Stimulated activated CD4-positive, alpha-beta T cell treated with anti-CD3 and anti-CD28 coated beads, TNF-alpha, amount 100 ng/mL, for 48 hours (primary cell): ENCODE results near the gene SYNDIG1.

Source experiments
- DNase-seq, 3 donors: peaks; one replicate each; pipeline ENCODE4 v3.0.0-alpha.2; 2020; ENCODE audit warnings: low read depth in 3 of 3

The SYNDIG1 gene

DNA sequence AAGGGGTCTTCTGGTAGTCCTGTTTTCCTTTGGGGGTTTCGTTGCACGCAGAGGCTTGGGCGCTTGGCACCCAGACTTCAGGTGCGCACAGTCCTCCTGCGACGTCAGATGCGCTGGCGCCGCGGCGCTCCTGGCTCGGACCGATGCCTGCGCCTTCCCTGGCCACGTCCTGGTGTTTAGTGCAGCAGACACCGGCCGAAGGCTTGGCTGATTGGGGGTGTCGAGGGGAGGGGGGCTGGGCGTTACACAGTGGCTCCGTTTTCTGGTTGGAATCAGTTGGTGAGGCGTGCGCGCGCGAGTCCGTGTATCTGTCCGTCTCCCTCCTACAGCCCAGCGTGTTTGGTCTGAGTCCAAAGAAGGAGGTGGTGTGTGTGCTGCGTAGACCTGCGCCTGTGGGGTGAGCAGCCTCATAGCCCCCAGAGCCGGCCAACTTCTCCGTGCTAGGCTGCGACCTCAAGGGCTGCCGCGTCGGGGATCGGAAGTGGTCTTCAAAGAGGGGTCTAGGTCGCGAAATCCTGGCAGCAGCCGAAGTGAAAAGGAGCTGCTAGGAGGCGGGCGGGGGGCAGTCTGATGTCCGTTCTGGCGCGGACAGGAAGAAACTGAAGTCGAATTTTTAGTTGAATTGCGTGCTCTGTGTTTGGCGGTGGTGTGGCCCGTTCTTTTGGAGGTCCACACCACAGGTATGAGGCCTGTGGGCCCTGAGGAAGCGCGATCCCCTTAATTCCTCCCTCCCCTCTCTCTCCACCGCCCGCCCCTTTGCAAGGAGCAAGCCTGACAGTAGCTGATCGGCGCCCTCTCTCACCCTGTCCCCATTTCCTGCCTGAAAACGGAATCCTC, 1.5 kb downstream of the SYNDIG1 start:
- DNase-seq = no peak

GRCh38 chr20:24472426-24472825, 3.0 kb downstream of the SYNDIG1 start:
- no peak for DNase-seq

DNA sequence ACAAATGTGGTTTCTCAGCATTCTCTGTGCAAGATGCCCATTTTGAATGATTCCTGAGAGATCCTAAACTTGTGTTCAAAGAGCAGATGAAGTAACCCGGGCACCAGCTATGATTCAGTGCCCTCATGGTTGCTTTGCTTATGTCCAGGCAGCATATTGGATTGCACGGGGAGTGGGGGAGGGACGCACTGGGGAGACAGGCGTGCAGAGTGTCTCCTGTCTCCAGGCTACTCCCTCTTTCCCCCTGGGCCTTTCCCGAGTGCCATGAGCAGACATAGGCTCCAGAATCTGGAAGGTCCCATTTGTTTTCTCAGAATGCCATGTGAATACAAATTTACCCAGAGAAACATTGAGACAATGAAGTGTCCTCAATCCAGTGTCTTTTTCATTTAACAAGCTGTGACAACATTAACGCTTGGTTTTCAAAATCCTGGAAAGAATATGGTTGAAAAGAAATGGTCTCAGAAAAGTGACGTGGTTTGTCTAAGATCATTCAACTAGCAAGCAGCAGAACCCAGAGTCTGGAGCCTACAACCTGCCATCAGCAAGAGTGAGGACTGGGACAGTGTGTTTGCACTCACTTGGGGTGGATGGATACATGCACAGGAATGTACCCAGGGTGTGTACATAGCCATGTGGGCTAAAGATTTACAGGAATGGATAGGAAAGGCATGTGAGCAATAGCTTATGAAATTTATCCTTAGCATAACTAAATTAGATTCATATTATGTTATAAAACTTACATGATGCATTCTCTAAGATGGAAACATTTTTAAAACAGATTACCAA, 4.2 kb downstream of the SYNDIG1 start:
- no peak for DNase-seq

GRCh38 chr20:24477831-24478547, 8.6 kb downstream of the SYNDIG1 start:
- DNase-seq = no peak

DNA sequence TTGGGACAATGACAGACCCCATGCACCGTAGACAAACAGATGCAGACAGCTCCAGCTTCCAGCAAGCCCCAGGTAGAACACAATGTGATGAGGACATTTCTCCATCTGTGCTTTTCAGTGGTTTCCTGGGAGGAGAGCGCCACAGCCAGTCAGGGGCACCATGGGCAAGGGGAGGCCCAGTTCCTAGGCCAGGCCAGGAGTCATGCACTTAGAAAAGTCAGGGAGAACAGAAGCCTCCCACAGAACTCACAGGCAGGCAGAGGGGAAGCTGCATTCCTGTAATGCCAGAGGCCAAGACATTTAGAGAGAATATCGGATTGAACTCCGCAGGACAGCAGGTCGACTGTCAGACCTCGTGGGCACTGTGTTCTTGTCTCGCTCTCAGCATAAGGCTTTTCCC, 9.2 kb downstream of the SYNDIG1 start:
- no peak for DNase-seq

DNA sequence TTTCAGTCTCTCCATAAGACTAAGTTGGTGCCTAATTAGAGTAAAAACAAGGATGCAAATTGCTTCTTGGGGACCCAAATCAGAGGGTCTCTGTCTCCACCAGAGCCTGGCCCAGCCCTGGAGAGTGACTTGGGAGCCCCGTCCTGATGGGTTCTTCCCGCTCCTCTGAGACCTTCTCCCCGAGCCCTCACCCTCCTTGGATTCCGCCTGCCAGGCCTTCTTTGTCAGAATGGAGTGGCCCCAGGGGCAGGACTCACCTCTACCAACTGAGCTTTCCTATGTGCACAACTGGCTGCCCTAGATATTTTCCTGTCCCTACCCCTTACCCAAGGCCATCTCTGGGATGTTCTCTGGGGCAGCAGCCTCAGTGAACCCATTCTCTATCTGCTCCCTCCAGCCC, 9.7 kb downstream of the SYNDIG1 start:
- DNase-seq = no peak

- DNase-seq = no peak
Measured at GRCh38 chr20:24479595-24479994, 10.2 kb downstream of the SYNDIG1 start.

GRCh38 chr20:24480509-24480908, 11.1 kb downstream of the SYNDIG1 start:
- DNase-seq = no peak

GRCh38 chr20:24481173-24481572, 11.7 kb downstream of the SYNDIG1 start:
- DNase-seq = no peak

- no peak for DNase-seq
Measured at GRCh38 chr20:24483435-24484080, 14.1 kb downstream of the SYNDIG1 start.

DNA sequence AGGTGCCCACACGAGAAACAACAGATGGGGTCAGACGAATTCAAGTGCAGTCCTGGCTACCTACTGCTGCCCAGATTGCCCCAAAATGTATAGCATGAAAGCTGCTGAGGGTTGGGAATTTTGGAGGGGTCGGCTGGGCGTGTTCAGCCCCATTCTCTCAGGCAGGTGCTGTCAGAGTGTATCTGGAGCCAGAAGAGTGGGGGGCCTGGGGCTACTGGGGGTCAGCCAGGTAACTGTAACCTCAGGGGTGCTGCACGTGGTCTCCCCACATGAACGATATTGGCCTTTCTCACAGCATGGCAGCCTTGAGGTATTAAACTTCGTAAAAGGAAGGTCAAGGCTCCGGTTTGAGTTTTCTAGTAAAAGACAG, 14.6 kb downstream of the SYNDIG1 start:
- no peak for DNase-seq

GRCh38 chr20:24485981-24486380, 16.6 kb downstream of the SYNDIG1 start:
- DNase-seq = no peak

- DNase-seq = no peak
Measured at GRCh38 chr20:24487240-24487639, 17.8 kb downstream of the SYNDIG1 start.

DNA sequence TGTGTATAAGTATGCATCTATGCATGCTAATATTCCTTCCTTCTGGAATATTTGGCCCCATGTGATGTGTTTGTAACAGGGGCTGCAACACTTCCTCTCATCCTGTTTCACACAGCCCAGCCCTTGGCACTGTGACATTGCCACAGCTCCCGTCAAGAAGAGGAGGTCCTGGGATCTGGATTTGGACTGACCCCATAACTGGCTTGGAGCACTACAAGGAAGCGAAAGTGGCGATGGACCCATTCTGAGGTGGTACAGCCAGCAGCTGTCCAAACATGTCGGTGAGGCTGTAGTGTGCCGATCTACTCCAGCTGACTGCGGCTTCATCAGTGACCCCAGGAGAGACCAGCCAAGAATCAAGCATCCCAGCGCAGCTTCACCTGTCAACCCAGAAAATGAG, 18.2 kb downstream of the SYNDIG1 start:
- no peak for DNase-seq

DNA sequence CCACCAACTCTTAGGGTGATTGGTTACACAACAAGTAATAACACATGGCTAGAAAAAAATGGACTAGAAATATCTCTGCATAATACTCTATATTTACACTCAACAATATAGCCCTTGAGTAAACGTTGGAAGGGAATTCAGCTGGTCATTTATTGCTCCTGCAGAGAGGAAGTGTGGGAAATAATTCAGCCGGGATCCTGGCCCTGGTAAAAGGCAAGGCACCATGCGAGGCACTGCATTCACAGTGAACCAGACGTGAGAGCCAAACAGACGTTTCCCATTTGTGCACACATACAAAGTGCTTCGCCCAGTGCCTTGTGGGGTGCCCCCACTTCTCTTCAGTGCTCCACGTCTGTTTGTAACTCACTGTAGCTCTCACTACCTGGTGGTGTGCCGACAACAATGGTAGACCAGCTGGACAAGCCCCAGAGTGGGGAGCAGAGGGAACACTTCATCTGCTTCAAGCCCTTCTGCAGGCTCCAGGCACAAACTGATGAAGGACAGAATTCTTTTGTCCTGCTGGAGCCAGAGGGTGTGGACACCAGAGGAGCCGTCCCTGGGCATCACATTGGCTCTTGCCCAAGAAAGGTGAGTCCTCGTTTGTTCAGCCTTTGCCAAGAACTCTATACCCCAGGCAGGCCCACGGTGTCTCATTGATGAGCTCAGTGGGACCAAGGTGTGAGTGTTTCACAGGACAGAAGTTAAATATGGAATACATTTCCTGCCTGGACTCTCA, 18.8 kb downstream of the SYNDIG1 start:
- no peak for DNase-seq

DNA sequence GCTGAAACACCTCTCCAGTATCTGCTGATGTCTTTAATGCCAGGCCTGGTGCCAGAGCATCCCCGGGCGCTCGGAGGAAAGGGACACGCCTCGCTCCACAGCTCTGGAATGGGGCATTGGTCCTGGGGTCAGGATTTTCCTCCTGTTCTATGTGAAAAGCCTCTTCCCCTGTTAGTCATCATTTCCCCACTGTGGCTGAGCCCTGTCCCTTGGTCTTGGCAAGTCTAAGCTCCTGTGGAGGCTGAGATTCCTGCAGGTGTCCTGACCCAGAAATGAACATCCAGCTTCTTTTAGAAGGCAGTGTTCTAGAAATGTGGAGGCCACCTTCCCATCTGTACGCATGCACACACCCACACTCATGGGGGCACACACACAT, 19.4 kb downstream of the SYNDIG1 start:
- DNase-seq = no peak

DNA sequence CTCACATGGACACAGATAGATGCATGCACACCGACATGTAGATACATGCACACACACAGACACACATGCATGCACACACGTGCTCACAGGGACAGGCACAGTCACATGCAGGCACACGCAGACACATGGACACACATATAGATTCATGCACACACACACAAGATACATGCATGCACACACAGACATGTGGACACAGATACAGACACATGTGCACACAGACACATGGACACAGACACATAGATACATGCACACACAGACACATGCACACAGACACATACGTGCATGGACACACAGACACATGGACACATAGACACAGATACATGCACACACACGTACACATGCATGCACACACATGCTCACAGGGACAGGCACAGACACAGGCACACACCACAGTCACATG, 19.8 kb downstream of the SYNDIG1 start:
- no peak for DNase-seq

- no peak for DNase-seq
Measured at GRCh38 chr20:24489631-24490260, 20.3 kb downstream of the SYNDIG1 start.

- no peak for DNase-seq
Measured at GRCh38 chr20:24490598-24490997, 21.2 kb downstream of the SYNDIG1 start.

- no peak for DNase-seq
Measured at GRCh38 chr20:24491041-24491756, 21.8 kb downstream of the SYNDIG1 start.
